Vagina (tissue), 2 donors: ENCODE measurements around the gene NMT1.

Experiments
- POLR2AphosphoS5 ChIP-seq, 2 donors: sonication (generic); formaldehyde crosslinking; IDR thresholded peaks; one replicate each; pipeline ENCODE4 v1.9.0; 2017; ENCODE audit warnings: antibody characterized with exemption in 2 of 2, mild to moderate bottlenecking in 2 of 2, low read depth in 1 of 2; ENCODE audit not compliant: insufficient read depth in 1 of 2
- TF ChIP-seq, protein P1 (sequence below), 3 experiments: fragments of 450-650 bp in 2 of 3; fragments of 200-600 bp in 1 of 3; sonication (generic) in 1 of 3; IDR thresholded peaks; one replicate each; pipeline ENCODE4 v1.5.1; 2017 to 2019; ENCODE audit warnings: antibody characterized with exemption in 3 of 3, mild to moderate bottlenecking in 2 of 3, moderate library complexity in 2 of 3

DNA sequence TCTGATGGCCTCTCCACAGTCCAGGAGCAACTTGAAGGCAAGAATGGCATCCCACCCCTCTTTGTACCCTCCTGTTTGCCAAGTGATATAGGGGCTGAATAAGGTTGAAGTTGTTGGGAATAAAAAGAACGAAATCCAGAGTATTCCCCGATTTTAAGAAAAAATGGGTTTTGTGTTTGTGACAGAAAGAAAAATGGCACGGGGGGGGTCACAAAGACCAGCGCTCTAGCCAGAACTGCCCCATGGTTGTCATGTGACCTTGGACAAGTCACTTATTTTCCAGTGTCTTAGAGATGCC, 85.4 kb downstream of the NMT1 start:
- TF ChIP-seq, protein P1, sequence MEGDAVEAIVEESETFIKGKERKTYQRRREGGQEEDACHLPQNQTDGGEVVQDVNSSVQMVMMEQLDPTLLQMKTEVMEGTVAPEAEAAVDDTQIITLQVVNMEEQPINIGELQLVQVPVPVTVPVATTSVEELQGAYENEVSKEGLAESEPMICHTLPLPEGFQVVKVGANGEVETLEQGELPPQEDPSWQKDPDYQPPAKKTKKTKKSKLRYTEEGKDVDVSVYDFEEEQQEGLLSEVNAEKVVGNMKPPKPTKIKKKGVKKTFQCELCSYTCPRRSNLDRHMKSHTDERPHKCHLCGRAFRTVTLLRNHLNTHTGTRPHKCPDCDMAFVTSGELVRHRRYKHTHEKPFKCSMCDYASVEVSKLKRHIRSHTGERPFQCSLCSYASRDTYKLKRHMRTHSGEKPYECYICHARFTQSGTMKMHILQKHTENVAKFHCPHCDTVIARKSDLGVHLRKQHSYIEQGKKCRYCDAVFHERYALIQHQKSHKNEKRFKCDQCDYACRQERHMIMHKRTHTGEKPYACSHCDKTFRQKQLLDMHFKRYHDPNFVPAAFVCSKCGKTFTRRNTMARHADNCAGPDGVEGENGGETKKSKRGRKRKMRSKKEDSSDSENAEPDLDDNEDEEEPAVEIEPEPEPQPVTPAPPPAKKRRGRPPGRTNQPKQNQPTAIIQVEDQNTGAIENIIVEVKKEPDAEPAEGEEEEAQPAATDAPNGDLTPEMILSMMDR (IDR thresholded peaks at IDR 0.05), result no peak
- no peak for TF ChIP-seq POLR2AphosphoS5 (IDR thresholded peaks at IDR 0.05; ENCODE audit: insufficient read depth in 1 of 2, low read depth in 1 of 2)
